Renal cortex interstitium (tissue), 11 donors: ENCODE results near the gene TOGARAM1. TPM values are rescaled to one million over a fixed set of nuclear protein-coding genes. Genes with fewer than 3 reads are reported as not detected.

ENCODE experiments used
- DNase-seq, 11 donors: peaks; one replicate each; pipeline ENCODE4 v3.0.0-alpha.2; 2013; ENCODE audit warnings: low read depth in 9 of 11, low spot score in 4 of 11; ENCODE audit errors: extremely low read depth in 1 of 11
- polyA plus RNA-seq, 3 donors: library from polyadenylated mRNA; unstranded; fragments of 120-200 nt; gene quantifications; one replicate each; pipeline ENCODE4 v1.2.1, GENCODE V29; 2013; ENCODE audit not compliant: insufficient read length in 3 of 3

TOGARAM1 gene
- polyA plus RNA-seq, 3 donors: 29.2 to 43.3 (median 41.8) TPM

DNA sequence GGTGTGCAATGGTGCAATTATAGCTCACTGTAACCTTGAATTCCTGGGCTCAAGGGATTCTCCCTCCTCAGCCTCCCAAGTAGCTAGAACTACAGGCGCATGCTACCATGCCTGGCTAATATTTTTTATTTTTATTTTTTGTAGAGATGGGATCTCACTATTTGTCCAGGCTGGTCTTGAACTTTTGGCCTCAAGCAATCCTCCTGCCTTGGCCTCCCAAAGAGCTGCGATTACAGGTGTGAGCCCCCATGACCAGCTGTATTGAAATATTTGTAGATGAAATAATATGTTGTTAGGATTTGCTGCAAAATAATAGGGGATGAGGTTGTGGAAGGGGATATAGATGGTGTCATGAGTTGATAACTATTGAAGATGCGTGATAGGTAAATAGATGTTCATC lies 5.1 kb upstream of the TOGARAM1 start:
- no peak for DNase-seq

DNA sequence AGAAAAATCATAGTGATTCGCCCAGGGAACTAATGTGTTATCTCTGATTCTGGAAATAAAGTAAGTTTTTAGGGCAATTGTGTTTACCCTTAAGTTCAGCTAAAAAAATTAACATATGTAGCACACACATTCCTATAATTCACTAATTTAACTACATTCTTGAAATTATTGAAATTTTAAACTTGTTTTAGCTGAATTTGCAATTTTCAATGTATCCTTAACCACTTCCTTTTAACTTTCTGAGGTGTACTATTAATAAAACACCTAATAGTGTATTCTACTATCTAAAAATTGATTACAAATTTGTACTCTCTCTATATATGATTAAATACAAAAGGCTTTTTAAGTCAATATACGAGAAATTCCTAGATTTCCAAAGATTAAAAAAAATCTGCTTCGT lies 2.5 kb upstream of the TOGARAM1 start:
- DNase-seq: no peak

GRCh38 chr14:44960146-44960545 lies 1.8 kb upstream of the TOGARAM1 start:
- DNase-seq: no peak

- no peak for DNase-seq
Measured at GRCh38 chr14:44960646-44961045, 1.3 kb upstream of the TOGARAM1 start.

GRCh38 chr14:44961151-44961553 lies 838 bp upstream of the TOGARAM1 start:
- DNase-seq: peak; percentile 13 to 61 (median 53)

GRCh38 chr14:44962334-44963043 lies 499 bp downstream of the TOGARAM1 start:
- peak in 9 of 11 donors; percentile 8 to 47 (median 34) for DNase-seq

DNA sequence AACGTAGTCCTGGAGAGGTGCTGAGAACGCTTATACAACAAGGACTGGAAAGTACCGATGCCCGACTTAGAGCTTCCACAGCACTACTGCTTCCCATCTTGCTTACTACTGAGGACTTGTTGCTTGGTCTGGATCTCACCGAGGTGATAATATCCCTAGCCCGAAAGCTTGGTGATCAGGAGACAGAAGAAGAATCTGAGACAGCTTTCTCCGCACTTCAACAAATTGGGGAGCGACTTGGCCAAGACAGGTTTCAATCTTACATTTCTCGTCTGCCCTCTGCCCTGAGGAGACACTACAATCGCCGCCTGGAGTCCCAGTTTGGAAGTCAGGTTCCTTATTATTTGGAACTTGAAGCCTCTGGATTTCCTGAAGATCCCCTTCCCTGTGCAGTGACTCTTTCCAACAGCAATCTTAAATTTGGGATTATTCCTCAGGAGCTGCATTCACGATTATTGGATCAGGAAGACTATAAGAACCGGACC lies 1.1 kb downstream of the TOGARAM1 start:
- DNase-seq: peak in 1 of 11 donors; percentile 10

DNA sequence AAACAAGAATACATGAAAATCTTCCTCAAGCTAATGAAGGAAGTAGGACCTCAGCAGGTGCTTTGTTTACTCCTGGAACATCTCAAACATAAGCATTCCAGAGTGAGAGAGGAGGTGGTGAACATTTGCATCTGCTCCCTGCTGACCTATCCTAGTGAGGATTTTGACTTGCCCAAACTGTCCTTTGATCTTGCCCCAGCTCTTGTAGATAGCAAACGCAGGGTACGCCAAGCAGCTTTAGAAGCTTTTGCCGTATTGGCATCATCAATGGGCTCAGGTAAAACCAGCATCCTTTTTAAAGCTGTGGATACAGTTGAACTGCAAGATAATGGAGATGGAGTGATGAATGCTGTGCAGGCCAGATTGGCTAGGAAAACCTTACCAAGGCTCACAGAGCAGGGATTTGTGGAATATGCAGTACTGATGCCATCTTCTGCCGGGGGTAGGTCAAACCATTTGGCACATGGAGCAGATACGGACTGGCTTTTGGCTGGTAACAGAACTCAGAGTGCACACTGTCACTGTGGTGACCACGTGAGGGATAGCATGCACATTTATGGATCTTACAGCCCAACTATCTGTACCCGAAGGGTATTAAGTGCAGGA lies 1.9 kb downstream of the TOGARAM1 start:
- DNase-seq: no peak

- DNase-seq: no peak
Measured at GRCh38 chr14:44966601-44967336, 4.8 kb downstream of the TOGARAM1 start.

- no peak for DNase-seq
Measured at GRCh38 chr14:44968714-44969113, 6.7 kb downstream of the TOGARAM1 start.

- DNase-seq: no peak
Measured at GRCh38 chr14:44970907-44971306, 8.9 kb downstream of the TOGARAM1 start.

DNA sequence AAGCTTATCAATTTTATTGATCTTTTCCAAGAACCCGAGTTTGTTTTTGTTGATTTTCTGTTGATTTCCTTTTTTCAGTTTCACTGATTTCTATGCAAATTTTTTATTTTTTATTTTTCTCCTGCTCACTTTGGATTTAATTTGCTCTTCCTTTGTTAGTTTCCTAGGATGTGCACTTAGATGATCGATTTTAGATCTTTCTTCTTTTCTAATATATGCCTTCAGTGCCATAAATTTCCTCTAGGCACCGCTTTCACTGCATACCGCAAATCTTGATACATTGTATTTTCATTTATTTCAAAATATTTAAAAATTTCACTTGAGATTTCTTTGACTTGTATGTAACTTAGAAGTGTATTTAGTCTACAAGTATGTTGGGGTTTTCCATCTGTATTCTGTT lies 9.5 kb downstream of the TOGARAM1 start:
- no peak for DNase-seq

DNA sequence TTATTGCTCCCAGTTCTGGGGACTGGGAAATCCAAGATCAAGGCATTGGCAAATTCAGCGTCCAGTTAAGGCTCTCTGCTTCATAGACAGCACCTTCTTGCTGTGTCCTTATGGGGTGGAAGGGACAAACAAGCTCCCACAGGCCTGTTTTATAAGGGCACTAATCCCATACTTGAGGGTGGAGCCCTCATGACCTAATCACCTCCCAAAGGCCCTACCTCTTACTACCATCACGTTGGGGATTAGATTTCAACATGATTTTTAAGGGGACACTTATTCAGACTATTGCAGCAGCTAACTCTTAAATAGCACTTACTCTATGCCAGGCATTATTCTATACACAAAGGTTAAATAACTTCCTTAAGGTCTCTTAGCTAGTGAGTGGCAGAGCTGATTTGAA lies 17.3 kb downstream of the TOGARAM1 start:
- no peak for DNase-seq

DNA sequence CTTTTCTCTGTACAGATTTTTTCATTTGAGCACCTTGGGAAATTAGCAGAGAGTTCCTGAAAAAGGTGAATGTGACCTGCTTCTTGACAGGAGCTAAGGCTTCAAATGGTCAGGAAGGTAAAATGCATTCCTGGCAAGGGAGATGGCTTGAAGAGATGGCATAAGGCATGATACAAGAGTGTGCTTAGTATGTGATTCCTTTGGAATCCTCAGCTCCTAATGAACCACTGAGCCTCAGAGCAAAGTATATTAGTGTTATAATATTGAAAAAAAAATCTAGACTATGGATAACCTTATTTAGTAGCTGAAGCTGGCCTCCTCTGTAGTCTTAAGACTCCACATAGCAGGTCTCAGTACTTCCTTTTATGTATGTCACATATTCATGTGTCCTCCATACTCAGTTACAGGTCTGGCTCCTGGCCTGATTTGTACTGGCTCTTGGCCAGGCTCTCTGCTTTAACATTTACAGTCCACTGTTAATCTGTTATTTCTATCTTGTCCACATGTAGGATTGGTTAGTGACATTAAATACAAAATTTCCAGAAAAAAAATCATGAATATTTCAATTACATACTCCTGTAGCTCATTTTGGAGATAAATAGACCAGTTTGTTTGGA lies 17.9 kb downstream of the TOGARAM1 start:
- no peak for DNase-seq

GRCh38 chr14:44981198-44981597 lies 19.2 kb downstream of the TOGARAM1 start:
- no peak for DNase-seq

- no peak for DNase-seq
Measured at GRCh38 chr14:44982594-44982993, 20.6 kb downstream of the TOGARAM1 start.

GRCh38 chr14:44988694-44989093 lies 26.7 kb downstream of the TOGARAM1 start:
- peak in 4 of 11 donors; percentile 1 to 15 (median 10) for DNase-seq

DNA sequence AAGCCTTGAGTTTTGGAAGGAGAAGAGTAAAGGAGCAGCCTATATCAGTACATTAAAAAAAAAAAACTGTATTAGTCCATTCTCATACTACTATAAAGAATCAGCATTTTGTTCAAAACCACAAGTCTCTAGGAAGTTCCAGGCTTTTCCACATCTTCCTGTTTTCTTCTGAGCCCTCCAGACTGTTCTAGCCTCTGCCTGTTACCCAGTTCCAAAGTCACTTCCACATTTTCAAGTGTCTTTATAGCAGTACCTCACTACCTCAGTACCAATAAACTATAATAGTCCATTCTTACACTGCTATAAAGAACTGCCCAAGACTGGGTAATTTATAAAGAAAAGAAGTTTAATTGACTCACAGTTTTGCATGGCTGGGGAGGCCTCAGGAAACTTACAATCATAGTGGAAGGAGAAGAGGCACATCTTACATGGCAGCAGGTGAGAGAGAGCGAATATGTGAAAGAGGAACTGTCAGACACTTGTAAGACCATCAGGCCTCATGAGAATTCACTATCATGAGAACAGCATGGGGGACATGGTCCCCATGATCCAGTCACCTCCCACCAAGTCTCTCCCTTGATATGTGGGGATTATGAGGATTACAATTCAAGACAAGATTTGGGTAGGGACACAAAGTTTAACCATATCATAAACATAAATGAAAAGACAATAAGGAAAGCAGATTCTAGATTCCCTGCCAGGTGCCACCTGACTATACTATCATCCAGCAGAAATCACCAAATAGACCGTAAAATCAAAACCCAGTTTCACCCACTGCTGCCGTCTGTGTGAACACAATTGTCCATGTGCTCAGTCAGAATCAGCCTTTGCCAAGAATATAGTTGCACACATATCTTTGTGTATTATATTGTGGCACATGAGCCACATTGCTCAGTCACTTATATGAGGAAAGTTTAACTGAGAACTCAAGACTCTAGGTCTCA lies 27.8 kb downstream of the TOGARAM1 start:
- DNase-seq: no peak

DNA sequence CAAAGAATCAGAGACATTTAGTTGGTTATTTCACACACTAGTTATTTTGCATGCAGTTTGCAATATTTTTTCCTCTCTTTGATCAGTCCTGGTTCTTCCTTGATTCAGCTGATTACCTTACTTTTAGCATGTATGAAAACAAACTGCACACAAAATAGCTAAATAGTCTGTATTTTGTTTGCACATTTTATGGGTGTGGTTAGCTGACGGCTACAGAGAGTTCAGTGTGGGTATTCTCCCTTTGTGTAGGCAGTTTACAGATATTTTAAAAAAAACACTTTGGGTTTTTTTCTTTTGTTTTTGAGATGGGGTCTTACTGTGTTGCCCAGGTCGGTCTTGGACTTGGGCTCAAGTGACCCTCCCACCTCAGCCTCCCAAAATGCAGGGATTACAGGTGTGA lies 28.5 kb downstream of the TOGARAM1 start:
- no peak for DNase-seq
